SKM-1 (cell line): ENCODE results near the gene DNAJA3.

Experiments used
- DNase-seq: peaks from one replicate; lab custom pipeline; 2025; ENCODE audit not compliant: unreplicated experiment; lab: John Stamatoyannopoulos, UW

DNAJA3 gene

DNA sequence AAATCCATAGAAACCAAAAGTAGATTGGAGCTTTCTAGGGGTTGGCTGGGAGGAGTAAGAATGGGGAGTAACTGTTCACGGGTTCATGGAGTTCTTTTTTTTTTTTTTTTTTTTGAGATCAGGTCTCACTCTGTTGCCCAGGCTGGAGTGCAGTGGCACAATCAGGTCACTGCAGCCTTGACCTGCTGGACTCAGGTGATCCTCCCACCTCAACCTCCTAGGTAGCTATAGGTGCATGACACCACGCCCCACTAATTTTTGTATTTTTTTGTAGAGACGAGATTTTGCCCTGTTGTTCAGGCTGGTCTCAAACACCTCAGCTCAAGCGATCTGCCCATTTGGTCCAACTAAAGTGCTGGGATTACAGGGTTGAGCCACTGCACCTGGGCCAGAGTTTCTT lies 47.2 kb downstream of the DNAJA3 start:
- DNase-seq = no peak

DNA sequence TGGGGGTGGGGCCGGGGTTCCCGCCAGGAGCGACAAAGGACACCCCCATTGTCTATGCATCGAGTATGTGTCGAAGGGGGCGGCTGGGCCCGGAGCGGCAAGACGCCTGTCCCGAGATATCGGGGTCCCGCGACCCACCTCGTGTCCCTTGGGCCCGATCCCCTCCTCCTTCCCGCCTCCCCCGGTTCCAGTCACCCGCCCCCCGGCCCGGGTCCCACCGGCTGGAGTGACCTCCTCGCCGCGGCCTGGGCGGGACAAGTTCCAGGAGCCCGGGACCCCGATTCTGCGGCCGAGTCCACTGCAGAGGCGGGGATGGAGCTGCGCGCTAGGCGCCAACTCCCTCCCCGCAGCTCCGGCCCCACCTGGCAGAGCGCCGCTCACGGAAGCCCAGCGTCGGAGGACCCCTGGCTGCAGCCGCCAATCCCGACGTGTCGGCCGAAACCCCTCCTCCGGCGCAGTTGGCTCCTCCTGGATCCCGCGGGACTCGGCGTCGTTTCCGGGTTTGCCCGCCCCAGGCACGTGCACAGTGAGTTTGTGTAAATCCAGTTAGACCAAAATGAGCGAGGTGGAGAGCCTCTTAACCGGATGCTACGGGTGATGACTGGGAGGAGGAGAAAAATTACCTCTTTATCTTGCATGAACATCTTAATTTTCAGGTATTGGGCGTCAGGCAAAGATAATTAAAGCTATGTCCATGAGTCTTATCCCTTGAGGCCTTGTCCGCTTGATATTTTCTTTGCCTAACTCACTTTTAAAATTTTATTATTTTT lies 48.7 kb downstream of the DNAJA3 start, which contains the start of gene NMRAL1:
NMRAL1 (minus strand) TSS at position 434 of the 770 bp plus-strand sequence. CDS start 493 bp downstream, outside the sequence.
- peak; percentile 86 for DNase-seq

DNA sequence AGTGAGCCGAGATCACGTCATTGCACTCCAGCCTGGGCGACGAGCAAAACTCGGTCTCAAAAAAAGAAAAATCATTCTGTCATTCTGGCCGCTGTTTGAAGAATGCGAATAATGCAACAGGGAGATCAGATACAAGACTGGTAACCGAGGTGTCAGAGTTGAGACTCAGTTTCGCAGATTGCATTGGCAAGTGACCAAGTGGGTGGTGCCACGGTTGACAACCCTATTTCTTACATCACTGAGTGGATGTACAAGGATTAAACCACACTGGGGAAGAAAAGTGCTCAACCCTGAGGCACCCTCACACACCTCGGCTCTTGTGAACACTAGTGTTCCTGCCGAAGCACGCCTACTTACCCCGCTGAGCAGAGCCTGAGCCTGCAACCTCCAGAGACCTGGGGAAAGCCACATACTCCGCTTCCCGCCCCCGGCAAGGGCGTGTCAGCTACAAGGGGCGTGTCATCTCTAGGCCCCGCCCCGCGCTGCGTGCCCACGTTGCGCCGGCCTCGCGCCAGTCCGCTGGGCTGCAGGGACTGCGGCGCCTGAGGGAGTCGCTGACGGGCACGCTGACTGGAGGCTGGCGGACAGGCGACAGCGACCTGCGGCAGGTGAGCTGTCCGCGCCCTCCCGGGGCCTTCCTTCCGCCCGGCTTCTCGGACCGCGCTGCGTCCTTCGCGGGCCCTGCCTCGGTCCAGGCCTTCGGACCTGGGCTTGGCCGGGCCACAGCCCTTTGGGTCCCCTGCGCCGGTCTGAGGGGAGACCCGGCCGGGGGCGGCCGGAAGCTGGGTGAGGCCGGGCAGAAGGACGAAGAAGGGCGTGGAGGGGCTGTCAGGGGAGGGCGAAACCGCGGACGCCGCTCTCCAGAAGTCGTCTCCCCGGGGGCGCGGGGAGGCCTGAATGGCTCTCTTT lies 50.5 kb downstream of the DNAJA3 start, which contains the start of gene HMOX2:
HMOX2 (plus strand) TSS at position 519 of the 909 bp plus-strand sequence. CDS start 29,127 bp downstream, outside the sequence.
- peak; percentile 81 for DNase-seq

DNA sequence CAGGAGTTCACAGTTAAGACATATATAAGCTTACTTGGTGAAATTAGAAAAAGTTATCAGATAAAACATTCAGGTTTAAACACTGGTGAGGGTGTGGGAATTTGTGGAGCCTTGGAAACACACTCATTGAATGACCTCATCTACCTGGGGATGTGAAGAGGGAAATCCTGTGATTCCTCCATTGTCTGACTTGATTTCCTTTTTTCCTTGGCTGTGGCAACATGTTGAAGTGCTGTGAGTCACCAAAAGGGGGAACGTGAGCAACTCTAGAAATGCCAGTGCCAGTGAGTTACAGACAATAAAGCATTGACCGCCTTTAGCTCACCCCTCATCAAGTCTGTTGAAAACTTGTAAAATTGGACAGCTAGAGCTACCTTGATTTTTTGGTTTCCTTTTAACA lies 52.3 kb downstream of the DNAJA3 start:
- DNase-seq = peak; percentile 46

DNA sequence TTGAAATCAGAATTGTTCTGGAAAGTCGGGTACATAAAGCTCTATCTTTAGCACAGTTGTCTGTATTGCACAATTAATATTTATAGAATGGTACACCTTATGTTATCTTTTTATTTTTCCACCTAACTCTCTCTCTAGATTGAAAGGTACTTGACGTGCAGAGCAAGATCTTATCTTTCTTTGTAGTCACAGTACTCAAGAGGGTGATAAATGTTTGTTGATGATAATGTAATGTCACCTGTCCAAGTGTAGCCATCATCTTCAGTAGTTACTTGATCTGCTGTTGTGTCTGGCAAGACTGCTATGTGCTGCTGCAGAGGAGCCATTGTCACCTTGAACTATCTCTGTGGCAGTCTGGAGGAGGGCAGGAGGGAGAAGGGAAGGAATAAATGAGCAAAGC lies 55.9 kb downstream of the DNAJA3 start:
- DNase-seq = no peak

DNA sequence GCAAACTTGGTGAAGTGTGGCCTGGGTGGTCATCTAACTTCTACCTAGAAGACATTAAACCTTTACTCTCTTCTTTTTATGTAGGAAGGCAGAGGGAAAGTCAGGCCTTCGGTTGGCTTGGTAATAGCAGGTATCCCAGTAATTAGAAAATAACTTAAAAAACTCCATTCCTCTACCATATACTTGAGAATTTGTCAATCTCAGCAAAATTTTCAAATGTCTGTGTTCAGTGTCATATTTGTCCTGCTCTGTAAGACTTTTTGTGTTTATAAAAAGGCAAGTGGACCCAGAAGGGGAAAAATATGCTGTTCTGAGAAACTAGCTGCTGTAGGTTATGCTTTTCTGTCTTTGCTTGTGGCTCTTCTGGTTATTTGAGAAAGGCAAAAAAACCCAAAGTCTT lies 56.3 kb downstream of the DNAJA3 start:
- DNase-seq = no peak

DNA sequence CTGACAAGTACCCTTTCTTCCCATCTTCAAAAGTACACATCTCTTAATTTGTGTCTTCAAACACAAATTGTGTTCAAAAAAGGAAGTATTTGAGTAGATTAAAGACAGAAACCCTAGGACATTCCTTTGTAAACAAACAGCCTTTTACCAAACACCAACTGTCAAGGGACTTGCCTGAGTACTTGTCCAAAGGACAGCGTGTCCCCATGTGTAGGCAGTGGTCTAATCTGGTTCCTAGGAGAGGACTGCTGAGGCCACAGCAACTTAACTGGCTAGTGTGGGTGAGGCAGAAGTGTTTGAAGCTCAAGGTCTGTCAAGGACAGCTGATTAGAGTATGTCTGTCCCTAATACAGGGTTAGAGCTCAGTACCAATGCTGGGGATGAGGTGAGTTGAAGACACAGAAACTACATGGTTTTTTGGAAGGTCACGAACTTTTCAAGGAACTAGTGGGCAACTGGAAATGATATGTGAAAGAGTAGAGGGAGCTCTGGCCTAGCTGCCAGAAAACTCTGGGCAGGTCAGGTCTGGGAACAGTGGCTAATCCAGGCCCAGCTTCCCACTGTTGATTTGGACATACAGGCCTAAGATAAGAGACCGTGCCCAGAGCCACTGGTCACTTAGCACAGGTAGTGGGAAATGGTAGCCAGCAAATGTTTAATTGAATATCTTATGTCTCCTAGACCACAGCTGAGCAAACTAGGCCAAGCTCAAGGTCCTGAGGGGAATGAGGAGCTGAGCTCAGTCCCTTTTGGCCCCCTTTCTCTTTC lies 60.6 kb downstream of the DNAJA3 start:
- DNase-seq = no peak

DNA sequence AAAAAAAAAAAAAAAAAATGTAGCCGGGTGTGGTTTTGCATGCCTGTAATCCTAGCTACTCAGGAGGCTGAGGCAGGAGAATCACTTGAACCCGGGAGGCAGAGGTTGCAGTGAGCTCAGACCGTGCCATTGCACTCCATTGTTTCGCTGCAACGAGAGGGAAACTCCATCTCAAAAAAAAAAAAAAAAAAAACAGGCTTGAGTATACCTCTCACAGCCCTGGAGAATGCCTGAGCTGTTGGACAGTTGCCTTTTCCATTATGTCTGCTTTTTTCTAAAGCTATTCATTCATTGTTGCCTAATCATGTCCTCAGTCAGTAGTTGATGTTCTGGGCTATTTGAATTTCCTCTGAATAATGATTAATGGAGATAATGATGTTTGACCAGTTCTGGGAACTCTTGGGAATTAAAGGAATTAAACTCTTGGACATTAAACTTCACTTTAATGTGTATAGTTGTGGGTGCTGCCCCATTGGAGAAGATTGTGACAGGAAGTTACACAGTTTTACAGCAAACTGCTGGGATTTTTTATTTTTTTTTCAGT lies 62.4 kb downstream of the DNAJA3 start:
- no peak for DNase-seq

DNA sequence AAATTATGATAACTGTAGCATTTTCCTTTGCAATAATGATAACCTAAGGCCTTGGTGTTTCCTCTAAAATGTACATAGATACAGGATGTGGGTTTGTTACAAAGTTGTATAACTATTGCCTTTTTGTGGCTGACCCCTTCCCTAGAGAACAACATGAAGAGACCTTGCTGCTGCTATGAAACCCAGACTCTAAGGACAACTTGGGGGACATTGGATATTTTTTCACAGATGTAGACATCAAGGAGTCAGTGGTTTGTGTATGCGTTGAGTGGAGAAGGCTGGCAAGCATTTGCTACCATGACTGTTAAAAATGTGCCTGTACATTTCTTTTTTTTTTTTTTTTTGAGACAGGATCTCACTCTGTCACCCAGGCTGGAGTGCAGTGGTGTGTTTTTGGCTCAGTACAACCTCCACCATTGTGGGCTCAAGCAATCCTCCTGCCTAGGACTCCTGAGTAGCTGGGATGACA lies 62.9 kb downstream of the DNAJA3 start:
- DNase-seq = no peak

DNA sequence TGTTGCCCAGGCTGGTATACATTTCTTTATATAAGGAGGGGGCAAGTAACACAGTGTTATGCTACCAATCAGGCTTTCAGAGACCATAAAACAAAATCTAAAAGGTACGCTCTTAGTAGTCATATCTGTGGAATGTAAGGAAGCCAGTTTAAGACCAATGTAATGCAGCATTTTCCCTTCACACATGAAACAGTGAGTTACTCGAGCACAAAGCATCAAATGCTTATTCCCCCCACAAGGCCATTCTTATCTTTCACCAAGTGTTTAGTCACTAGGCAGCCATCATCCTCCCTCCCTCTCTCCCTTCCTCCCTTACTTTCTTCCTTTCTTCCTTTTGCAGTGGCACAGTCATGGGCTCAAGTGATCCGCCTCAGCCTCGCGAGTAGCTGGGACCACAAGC lies 63.4 kb downstream of the DNAJA3 start:
- no peak for DNase-seq

DNA sequence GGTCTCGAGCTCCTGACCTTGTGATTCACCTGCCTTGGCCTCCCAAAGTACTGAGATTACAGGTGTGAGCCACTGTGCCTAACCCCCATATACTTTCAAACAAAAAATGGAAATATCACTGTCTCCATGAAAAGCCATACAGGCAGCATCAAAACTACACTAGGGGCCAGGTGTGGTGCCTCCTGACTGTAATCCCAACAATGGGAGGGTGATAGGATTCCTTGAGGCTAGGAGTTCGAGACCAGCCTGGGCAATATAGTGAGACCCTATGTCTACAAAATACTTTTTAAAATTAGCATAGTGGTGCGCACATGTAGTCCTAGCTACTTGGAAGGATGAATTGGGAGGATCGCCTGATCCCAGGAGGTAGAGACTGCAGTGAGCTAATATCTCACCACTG lies 66.2 kb downstream of the DNAJA3 start:
- DNase-seq = no peak

DNA sequence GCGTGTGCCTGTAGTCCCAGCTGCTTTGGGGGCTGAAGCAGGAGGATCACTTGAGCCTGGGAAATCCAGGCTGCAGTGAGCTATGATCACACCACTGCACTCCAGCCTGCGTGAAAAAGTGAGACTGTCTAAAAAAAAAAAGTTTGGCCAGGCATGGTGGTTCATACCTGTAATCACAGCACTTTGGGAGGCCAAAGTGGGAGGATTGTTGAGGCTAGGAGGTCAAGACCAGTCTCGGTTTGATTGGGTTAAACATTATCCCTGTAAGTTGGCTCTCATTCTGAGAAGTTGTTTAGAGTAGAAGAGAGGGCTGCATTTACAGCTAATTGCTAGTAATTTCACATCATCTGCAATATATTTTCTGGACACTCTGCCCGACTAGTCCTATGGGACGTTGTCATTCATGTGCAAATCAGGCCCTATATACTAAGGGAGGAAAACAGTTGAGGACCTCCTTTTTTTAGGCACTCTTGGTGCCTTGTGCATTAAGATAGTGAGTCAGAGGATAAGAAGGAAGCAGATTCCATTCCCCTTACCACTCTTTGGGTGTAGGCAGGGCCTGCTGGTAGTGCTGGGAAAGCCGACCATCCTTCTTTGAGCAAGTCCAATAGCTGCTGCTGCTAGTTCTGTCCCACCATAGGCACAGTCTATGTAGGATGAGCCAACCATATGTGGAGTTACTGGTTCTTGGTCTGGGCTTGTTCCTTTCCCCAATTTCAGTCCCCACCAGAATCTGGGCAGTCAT lies 69.2 kb downstream of the DNAJA3 start:
- no peak for DNase-seq

DNA sequence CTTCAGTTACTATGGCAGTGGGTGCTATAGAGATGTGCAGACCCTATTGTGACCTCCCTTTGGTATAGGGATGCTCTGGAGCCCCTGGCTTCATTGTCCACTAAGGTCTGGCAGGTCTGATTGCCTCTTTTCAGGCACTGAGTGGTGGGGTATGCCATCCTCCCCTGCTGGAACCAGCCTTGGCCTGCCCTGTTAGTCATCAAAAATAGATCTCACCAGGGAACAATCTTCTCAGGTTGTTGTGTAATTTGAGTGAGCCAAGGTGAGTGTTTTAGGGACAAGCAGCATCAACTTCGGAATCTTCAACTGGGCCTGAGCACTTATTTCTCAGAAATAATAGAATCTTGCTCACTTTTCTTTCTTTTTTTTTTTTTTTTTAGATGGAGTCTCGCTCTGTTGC lies 70.1 kb downstream of the DNAJA3 start:
- no peak for DNase-seq

DNA sequence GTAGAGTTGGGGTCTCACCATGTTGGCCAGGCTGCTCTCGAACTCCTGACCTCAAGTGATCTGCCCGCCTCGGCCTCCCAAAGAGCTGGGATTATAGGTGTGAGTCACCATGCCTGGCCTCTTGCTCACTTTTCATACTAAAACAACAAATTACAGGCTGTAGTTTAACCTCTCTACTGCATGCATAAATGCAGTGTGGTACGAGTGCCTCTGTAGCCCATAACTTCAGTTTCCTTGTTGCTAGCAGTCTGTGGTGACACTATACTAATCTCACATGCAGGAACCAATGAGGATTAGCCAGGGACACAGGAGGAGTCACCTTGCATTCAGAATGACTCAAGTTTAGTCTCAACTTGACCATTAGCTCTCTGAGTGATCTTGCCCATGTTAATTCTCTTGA lies 70.6 kb downstream of the DNAJA3 start:
- DNase-seq = no peak

DNA sequence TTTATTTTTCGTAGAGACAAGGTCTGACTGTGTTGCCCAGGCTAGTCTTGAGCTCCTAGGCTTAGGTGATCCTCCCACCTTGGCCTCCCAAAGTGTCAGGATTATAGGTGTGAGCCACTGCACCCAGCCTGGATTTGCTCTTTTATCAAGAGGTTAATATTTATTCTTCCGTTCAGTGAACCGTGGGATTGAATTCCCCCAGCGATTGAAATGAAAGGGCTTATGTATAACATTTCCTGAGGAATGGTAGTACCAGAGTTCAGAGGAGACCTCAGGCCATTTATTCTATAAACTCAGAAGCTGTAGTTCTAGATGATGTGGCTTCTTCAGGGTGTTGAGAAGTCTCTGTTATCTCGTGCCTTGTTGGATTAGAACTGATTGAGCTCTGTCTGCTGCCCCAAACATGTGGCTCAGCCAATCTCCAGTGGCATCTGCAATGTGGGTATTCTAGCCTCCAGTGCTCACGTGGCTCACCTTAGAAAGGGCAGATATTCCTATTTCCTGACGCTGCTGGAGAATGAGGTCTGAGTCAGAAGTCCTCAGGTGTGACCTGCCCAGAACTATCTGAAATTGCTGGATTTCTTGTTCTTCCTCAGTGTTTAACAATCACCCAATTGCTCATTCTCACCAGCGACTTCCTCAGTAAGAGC lies 73.0 kb downstream of the DNAJA3 start:
- DNase-seq = no peak

DNA sequence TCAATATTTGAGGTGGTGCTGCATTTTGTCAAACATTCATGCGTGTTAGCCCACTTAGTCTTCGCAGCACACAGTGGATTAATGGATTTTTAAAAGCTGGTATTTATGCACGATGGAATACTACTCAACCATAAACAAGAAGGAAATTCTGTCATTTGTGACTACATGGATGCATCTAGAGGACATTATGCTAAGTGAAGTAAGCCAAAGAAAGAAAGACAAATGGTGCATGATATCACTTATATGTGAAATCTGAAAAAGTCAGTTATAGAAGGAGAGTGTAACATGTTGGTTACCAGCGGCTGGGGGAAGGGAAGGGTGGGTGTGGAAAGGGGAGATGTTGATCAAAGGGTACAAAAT lies 73.5 kb downstream of the DNAJA3 start:
- no peak for DNase-seq

DNA sequence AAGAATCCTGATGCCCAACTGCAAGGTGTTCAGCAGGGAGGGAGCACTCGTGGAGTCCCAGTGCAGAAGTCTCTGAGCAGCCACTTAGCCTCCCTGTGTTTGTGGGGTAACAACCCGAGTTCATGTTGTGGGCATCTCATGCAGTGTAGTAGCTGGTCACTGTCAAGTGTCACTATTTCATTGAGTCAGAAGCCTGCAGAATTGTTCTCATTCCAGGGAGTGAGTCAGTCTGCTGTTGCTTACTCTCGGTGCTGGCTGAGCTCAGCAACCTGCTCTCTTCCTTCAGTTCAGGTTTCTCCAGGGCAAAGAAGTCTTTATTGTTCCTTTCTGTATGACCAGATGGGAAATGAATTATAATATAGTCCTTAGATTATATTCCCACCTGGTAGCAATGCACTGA lies 74.6 kb downstream of the DNAJA3 start:
- no peak for DNase-seq

DNA sequence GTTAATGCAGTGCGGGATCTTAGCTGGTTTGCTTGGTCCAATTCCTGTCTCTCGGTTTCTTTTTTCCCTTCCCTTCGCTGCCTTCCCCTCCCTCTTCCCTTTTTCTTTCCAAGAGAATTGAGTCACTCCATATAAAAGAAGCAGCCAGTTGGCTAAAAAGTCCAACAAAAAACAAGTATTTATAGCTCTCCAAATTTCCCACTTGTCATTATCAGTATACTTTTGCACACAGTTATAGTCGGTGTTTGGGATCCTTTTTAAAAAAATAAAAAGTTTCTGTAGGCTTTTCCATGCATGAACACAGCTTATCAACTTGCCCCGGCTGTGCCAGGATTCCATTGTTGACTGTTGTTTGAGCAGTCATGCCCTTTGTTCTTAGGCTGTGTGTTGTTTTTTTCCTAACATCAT lies 75.4 kb downstream of the DNAJA3 start:
- no peak for DNase-seq

DNA sequence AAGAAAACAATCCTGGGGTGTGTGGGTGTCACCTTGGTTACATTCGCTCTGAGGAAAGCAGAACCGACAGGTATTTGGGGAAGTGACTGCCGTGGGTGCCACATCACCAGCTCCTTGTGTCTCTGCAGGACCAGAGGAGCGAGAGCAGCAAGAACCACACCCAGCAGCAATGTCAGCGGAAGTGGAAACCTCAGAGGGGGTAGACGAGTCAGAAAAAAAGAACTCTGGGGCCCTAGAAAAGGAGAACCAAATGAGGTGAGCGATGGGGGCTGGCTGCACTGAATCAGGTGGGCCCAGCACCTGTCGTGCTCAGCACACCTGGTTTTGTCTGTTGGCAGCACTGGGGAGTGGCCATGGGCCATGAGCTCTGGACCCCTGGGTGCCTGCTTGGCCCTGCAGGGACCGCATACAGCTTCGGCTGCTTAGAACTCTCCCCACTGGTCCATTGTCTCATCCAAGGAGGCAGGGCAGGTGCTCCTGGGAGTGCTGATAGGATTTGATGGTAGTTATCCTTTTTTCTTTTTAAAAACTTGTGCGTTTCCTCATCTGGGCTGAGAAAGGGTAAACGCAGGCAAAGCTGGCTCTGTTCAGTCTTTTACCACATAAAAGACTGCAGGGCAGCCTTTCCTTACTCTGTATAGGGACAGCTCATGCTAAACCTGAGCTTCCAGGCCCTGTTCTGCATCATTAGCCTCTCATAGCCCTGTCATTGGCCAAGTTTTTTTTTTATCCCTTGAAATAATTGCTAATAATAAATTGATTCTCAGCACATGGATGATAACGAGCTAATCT lies 79.9 kb downstream of the DNAJA3 start:
- DNase-seq = peak; percentile 95
